Astrocyte (in vitro differentiated cells and primary cell): Measurements from ENCODE around the gene MAOB. TPM values are rescaled to one million over a fixed set of nuclear protein-coding genes. Genes with fewer than 3 reads are reported as not detected.

Experiments
- DNase-seq: peaks from one replicate; pipeline ENCODE4 v3.0.0-alpha.2; 2010; ENCODE audit warnings: low read depth
- FAIRE-seq: peaks from 2 replicates; lab custom pipeline; 2011; peaks lifted over from hg19 to GRCh38; lab: Jason Lieb, UNC
- H2AFZ ChIP-seq: 2 replicates; pipeline ENCODE4 v1.6.0; 2012; ENCODE audit warnings: low read depth, low read length, inconsistent platforms
- H3K27ac ChIP-seq: 2 replicates; pipeline ENCODE4 v1.5.1; 2011; ENCODE audit warnings: low read depth, low read length, inconsistent platforms
- H3K27me3 ChIP-seq: 2 replicates; pipeline ENCODE4 v1.6.0; 2011; ENCODE audit warnings: low read length, inconsistent platforms; ENCODE audit not compliant: insufficient read depth
- H3K36me3 ChIP-seq: 2 replicates; pipeline ENCODE4 v1.5.1; 2011; ENCODE audit warnings: low read length, inconsistent platforms; ENCODE audit not compliant: insufficient read depth
- H3K4me1 ChIP-seq: 2 replicates; pipeline ENCODE4 v1.5.1; 2011; ENCODE audit warnings: low read length, inconsistent platforms; ENCODE audit not compliant: insufficient read depth
- H3K4me2 ChIP-seq: 2 replicates; pipeline ENCODE4 v1.6.0; 2012; ENCODE audit warnings: low read length, inconsistent platforms
- H3K4me3 ChIP-seq: 2 replicates; pipeline ENCODE4 v1.5.1; 2011; ENCODE audit warnings: low read depth, mild to moderate bottlenecking, low read length, inconsistent platforms; ENCODE audit not compliant: insufficient read depth
- H3K79me2 ChIP-seq: 2 replicates; pipeline ENCODE4 v1.6.0; 2012; ENCODE audit warnings: mild to moderate bottlenecking, low read length, inconsistent platforms; ENCODE audit not compliant: insufficient read depth
- H3K9ac ChIP-seq: 2 replicates; pipeline ENCODE4 v1.6.0; 2012; ENCODE audit warnings: mild to moderate bottlenecking, low read length, inconsistent platforms
- H3K9me3 ChIP-seq: 2 replicates; pipeline ENCODE4 v1.5.1; 2012; ENCODE audit warnings: low read depth, mild to moderate bottlenecking, low read length, inconsistent platforms; ENCODE audit not compliant: insufficient read depth
- H4K20me1 ChIP-seq: 2 replicates; pipeline ENCODE4 v1.6.0; 2012; ENCODE audit warnings: low read length, inconsistent platforms; ENCODE audit not compliant: insufficient read depth
- H3K27ac Mint-ChIP-seq: one replicate; pipeline ENCODE4 v1.8.0; 2021; ENCODE audit warnings: mild to moderate bottlenecking, mixed read lengths; ENCODE audit not compliant: unreplicated experiment
- H3K27me3 Mint-ChIP-seq: one replicate; pipeline ENCODE4 v1.8.0; 2021; ENCODE audit warnings: low read depth, mixed read lengths; ENCODE audit not compliant: unreplicated experiment
- H3K36me3 Mint-ChIP-seq: one replicate; pipeline ENCODE4 v1.8.0; 2021; ENCODE audit warnings: low read depth, mixed read lengths; ENCODE audit not compliant: unreplicated experiment
- H3K4me1 Mint-ChIP-seq: one replicate; pipeline ENCODE4 v1.8.0; 2021; ENCODE audit warnings: low read depth, mixed read lengths; ENCODE audit not compliant: unreplicated experiment
- H3K4me3 Mint-ChIP-seq: one replicate; pipeline ENCODE4 v1.8.0; 2021; ENCODE audit warnings: mild to moderate bottlenecking, moderate library complexity, mixed read lengths; ENCODE audit not compliant: unreplicated experiment
- H3K9me3 Mint-ChIP-seq: one replicate; pipeline ENCODE4 v1.8.0; 2021; ENCODE audit warnings: mild to moderate bottlenecking, mixed read lengths; ENCODE audit not compliant: unreplicated experiment
- EZH2 ChIP-seq: IDR thresholded peaks from 2 replicates; pipeline ENCODE4 v1.6.1; 2012; ENCODE audit warnings: mild to moderate bottlenecking, low read length, inconsistent platforms; ENCODE audit not compliant: insufficient read depth
- total RNA-seq: library from RNA; stranded (reverse); gene quantifications from 2 replicates; pipeline ENCODE4 v1.2.1, GENCODE V29; 2021
- TF ChIP-seq, protein P1 (sequence below): IDR thresholded peaks from 2 replicates; pipeline ENCODE4 v1.5.1; 2011; ENCODE audit warnings: low read depth, mild to moderate bottlenecking, inconsistent platforms, low read length, moderate library complexity; ENCODE audit not compliant: insufficient read depth

Gene MAOB
- total RNA-seq, 1 donor from 2014 or later, result 0.20 TPM

DNA sequence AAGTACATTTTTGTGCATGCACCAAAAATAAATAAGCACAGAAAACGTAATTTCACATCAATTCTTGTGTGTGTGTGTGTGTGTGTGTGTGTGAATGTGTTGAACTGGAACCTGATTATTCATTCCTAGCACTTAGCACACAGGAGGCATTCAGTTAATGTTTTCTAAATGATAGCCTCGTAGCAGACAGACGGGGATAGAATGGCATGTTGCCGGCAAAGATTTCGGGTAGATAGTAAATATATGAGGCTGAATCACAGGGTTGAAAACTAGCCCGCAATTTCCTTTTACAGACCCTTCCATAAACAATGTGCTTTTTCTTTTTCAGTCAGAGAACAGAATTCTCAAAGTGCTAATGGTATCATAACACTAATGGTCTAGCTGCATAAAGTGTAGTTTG is 13.5 kb downstream of the MAOB start:
- H3K4me1 ChIP-seq, result no peaks in the 10 kb centered on the region
- peak overlapping the region; percentile 46 for H3K4me2 ChIP-seq
- no peaks in the 10 kb centered on the region for H4K20me1 ChIP-seq
- no peaks in the 10 kb centered on the region for H3K9me3 ChIP-seq
- peak; percentile 71 for FAIRE-seq
- Mint-ChIP-seq H3K27ac (no peak overlapping the region), H3K27me3 (peaks cover 5% of the 10 kb centered on the region), H3K9me3 (no peaks in the 10 kb centered on the region), H3K36me3 (no peaks in the 10 kb centered on the region), H3K4me1 (no peaks in the 10 kb centered on the region), H3K4me3 (no peak overlapping the region)
- H3K79me2 ChIP-seq, result no peaks in the 10 kb centered on the region
- no peaks in the 10 kb centered on the region for H3K36me3 ChIP-seq
- no peak overlapping the region for H2AFZ ChIP-seq
- H3K9ac ChIP-seq, result no peak overlapping the region
- no peak overlapping the region for H3K27ac ChIP-seq
- TF ChIP-seq, protein P1, sequence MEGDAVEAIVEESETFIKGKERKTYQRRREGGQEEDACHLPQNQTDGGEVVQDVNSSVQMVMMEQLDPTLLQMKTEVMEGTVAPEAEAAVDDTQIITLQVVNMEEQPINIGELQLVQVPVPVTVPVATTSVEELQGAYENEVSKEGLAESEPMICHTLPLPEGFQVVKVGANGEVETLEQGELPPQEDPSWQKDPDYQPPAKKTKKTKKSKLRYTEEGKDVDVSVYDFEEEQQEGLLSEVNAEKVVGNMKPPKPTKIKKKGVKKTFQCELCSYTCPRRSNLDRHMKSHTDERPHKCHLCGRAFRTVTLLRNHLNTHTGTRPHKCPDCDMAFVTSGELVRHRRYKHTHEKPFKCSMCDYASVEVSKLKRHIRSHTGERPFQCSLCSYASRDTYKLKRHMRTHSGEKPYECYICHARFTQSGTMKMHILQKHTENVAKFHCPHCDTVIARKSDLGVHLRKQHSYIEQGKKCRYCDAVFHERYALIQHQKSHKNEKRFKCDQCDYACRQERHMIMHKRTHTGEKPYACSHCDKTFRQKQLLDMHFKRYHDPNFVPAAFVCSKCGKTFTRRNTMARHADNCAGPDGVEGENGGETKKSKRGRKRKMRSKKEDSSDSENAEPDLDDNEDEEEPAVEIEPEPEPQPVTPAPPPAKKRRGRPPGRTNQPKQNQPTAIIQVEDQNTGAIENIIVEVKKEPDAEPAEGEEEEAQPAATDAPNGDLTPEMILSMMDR, result no peak
- no peak for TF ChIP-seq EZH2
- H3K27me3 ChIP-seq, result no peaks in the 10 kb centered on the region
- peak; percentile 42 for DNase-seq
- no peak overlapping the region for H3K4me3 ChIP-seq

DNA sequence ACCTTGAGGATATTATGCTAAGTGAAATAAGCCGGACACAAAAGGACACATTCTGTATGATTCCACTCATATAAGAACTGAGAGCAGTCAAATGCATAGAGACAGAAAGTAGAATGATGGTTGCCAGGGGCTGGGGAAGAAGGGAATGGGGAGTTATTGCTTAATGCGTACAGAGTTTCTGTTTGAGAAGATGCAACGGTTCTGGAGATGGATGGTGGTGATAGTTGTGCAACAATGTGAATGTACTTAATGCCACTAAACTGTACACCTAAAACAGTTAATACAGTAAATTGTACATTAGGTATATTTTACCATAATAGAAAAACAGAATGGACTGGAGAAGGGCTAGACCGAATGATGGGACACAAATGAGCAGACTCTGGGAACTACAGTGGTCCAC is 15.8 kb downstream of the MAOB start:
- H3K27me3 ChIP-seq, result no peaks in the 10 kb centered on the region
- no peak for DNase-seq
- H3K36me3 Mint-ChIP-seq, result no peaks in the 10 kb centered on the region
- no peak overlapping the region for H3K9ac ChIP-seq
- H3K9me3 ChIP-seq, result no peaks in the 10 kb centered on the region
- no peaks in the 10 kb centered on the region for H3K4me1 ChIP-seq
- no peaks in the 10 kb centered on the region for H3K79me2 ChIP-seq
- TF ChIP-seq EZH2, result no peak
- TF ChIP-seq, protein P1, result no peak
- no peak overlapping the region for H3K27ac Mint-ChIP-seq
- no peaks in the 10 kb centered on the region for H3K9me3 Mint-ChIP-seq
- H3K27ac ChIP-seq, result no peak overlapping the region
- FAIRE-seq, result no peak
- H2AFZ ChIP-seq, result no peak overlapping the region
- no peak overlapping the region for H3K4me3 ChIP-seq
- no peaks in the 10 kb centered on the region for H4K20me1 ChIP-seq
- no peak overlapping the region for H3K4me2 ChIP-seq
- H3K27me3 Mint-ChIP-seq, result peaks cover 5% of the 10 kb centered on the region
- peaks cover 3% of the 10 kb centered on the region for H3K4me1 Mint-ChIP-seq
- no peak overlapping the region for H3K4me3 Mint-ChIP-seq
- H3K36me3 ChIP-seq, result no peaks in the 10 kb centered on the region

DNA sequence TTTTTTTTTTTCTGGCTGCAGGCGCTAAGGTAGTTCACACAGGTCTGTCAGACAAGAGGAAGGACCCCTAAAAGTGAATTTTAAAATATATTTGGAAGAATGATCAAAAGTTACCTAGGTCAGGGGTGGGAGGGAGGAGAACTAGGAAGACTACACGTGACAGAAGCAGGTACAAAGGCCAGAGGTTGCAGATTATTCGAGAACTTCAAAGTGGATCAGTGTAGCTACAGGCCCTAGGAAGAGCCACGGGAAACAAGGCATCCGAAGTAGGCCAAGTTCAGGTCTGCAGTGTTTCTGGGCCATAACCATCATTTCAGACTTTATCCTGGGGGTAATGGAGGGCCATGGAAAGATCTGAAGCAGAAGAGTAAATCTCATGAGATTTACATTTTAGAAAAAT is 16.5 kb downstream of the MAOB start:
- peaks cover 4% of the 10 kb centered on the region for H3K4me1 ChIP-seq
- no peak for TF ChIP-seq EZH2
- TF ChIP-seq, protein P1, result no peak
- Mint-ChIP-seq H3K27me3 (peaks cover 5% of the 10 kb centered on the region), H3K4me1 (peaks cover 5% of the 10 kb centered on the region), H3K4me3 (no peak overlapping the region), H3K27ac (no peak overlapping the region), H3K9me3 (no peaks in the 10 kb centered on the region), H3K36me3 (no peaks in the 10 kb centered on the region)
- H3K9ac ChIP-seq, result no peak overlapping the region
- H3K36me3 ChIP-seq, result no peaks in the 10 kb centered on the region
- no peak overlapping the region for H3K4me3 ChIP-seq
- no peaks in the 10 kb centered on the region for H3K27me3 ChIP-seq
- no peak for DNase-seq
- no peak overlapping the region for H3K4me2 ChIP-seq
- no peak for FAIRE-seq
- no peak overlapping the region for H3K27ac ChIP-seq
- no peaks in the 10 kb centered on the region for H4K20me1 ChIP-seq
- no peaks in the 10 kb centered on the region for H3K79me2 ChIP-seq
- no peak overlapping the region for H2AFZ ChIP-seq
- no peaks in the 10 kb centered on the region for H3K9me3 ChIP-seq
